Urothelium cell line (cell line): ENCODE results near the gene CACNA2D4.

Source experiments
- DNase-seq: peaks from one replicate; pipeline ENCODE4 v3.0.0; 2011; ENCODE audit warnings: low spot score, mixed read lengths
- FAIRE-seq: peaks from 2 replicates; lab custom pipeline; 2011; peaks lifted over from hg19 to GRCh38; lab: Jason Lieb, UNC

Gene CACNA2D4

DNA sequence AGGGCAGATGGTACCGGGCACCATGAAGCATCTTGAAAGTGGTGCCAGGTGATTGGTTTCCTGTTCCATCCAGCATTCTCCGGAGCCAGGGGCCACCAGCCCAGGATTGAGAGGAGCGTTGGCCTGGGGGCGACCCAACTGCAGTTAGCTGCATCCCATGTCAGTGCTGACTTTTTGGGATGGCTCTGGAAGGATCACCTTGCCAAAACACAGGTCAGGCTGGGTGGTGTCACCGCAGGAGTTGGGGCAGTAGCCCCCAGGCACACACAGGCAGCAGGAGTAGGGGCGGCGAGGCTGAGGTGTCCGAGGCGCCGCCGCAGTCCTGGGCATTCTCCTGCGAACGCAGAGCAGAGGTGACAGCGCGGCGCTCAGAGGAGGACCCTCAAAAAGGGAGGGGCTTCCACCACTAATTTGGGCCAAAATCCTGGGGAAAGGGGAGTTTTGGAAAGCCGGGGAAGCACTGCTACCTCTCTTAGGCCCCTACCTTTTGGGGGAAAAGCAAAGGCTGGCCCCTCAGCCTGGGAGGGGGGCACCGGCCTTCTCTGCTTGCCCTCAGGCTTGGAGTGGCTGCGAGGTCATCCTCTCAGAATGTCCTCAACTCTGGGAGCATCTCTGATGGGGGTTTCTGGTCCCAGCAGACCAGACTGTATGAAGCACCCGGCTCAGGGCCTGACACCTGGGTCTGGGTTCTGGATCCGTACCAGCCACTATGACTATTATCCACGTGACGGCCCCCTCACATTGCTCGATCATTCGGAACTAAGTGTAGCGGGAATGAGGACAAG, 124.8 kb downstream of the CACNA2D4 start:
- peak; percentile 73 for FAIRE-seq
- no peak for DNase-seq

DNA sequence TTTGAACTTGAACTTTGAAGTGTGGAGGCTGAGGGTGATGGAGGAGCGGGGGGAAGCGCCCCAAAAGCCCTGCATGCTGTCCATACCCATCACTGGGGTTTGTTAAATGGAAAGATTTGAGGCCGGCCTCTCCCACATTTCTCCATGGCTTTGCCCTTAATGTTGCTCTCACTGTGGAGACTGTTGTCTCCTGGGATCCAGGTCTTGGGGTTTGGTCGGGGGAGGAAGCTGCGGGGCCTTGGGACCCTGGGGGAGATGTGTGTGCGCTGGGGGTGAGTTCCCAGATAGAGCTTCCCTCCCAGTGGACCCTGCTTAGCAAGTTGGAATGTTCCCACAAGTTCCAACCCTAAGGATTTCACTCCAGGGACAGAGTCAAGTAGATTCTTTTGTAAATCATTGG, 126.0 kb downstream of the CACNA2D4 start:
- DNase-seq: no peak
- FAIRE-seq: no peak

DNA sequence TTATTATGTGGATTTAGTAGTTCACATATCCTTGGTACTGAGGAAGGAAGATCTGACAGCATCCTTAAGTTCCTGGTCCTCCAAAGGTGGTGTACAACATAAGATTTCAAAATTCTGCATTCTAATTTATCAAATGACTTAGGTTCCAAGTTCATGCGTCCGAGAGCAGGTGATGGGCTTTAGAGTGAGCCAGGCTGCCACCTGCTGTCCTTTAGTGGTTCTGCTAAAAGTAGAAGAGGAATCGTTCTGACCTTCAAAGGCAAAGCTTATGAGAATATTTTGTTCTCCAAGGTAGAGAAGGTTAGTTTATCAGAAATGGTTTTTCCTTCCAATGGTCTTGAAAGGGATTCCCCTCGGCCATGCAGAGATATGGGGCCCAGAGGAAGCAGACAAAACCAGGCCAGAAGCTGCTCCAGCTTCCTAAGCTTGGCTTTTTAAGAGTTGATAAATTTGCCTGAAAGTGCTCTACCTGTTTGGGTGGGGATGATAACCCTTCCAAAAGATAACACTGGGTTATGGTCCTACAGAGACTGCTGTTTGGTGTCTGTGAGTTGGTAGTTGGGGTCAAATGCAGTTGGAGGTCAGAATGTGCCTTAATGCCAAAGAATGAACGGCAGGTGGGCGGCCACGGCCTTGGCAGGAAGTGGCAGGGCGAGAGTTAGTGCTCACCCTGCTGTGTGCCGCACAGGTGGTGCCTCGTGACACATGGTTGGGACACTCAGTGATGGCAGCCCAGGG, 127.2 kb downstream of the CACNA2D4 start:
- FAIRE-seq (peak; percentile 62), DNase-seq (peak; percentile 73)

DNA sequence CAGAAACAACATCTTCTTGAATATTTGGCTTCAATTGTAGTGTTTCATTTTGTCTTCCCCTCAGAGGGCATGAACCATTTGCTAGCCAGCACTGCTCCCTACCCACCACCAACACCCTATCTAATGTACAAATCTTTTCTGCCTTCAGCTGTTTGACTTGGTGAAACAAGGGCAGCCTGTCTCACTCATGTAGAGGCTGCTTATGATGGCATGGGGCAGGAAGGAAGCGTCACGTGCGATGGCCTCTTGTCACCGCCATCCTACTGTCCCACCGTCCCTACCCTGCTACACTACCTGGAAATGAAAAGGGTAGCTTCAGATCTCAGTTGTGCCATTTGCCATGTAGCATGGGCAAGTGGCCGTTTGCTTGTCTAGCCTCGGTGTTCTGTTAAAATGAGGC, 128.0 kb downstream of the CACNA2D4 start:
- FAIRE-seq: peak; percentile 92

DNA sequence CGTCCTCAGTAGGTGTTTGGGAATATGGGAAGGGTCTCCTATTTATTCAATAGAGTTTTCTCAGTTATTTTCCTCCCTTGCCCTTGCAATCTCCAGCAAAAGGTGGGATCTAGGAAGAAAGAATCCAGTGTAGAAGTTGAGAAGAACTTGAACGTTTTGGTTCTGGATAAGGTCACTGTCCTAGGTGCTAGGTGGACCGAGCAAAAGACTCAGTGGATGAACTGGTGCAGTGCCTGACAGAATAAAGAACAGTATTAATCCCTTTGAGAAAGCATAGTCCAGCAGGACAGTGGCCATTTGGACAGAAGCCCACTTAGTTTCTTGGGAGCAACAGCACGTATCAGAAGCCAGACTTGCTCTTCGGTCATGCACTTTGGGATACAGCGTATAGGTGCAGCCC, 130.7 kb downstream of the CACNA2D4 start:
- no peak for DNase-seq
- FAIRE-seq: no peak

More for the DNA sequence above, 128.0 kb downstream of the CACNA2D4 start:
- DNase-seq: no peak

DNA sequence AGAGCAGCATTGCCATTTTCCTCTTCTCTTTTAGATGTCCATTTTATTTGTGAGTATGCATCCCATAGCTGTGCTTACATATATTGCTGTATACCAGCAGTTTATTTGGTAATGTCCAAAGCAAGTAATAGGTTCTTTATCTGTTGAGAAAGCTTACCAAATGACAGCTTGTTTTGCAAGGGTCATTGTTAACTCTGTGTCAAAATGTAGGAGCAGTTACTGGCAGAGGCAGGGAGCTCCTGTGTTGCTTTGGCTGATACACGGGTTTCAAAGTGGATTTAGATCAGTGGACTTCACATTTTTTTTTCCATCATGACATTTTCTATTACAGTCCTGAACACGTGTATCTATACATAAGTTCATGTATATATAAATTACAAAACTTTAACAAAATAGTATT, 136.2 kb downstream of the CACNA2D4 start:
- FAIRE-seq (no peak), DNase-seq (no peak)

DNA sequence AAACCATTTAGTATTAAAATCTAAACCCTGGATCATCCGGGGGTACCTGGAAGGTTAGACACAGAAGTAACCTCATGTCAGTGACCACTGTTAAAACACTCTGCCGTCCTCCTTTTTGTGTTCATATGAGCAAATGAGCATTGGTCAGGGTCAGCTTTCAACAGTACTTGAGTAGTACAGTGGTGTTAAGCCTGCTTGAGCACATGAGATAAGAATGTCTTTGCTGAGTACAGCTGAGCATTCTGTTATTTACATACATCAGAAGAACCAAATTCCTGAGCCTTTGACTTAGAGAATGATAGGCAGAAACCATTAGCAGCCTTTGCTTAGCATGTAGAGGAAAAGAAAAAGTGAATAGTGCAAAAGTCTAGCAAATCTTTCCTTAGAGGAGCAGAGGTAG, 136.7 kb downstream of the CACNA2D4 start:
- DNase-seq: no peak
- no peak for FAIRE-seq

DNA sequence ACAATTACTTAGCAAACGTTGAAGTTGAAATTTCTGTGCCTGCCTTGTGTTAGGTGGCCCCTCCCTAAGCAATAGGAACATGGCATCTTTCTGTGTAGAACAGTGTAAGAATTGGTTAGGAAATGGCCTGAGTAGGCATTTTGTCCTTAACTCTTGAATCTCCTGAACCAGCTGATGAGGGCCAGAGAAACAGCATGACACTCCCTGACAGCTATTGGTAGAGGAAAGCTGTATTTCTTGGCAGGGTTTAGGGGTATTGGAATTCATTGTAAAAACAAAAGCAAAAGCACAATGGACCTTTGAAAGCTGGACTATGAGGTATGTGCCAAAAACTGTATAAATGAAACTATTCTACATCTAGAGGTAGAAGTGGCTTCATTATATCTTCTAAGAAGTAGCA, 138.7 kb downstream of the CACNA2D4 start:
- no peak for FAIRE-seq
- no peak for DNase-seq

DNA sequence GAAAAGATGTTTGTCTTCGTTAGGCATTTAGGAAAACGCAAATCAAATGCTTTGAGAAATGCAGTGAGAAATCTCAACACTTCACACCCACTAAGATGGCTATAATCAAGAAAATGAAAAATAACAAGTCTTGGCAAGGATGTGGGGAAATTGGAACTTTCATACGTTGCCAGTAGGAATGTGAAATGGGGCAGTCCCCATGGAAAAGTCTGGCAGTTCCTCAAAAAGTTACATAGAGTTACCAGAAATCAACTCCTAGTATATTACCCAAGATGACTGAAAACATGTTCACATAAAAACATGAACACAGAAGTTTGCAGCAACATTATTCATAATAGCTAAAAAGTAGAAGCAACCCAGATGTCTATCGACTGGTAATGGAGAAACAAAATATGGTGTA, 139.5 kb downstream of the CACNA2D4 start:
- FAIRE-seq (no peak), DNase-seq (no peak)

DNA sequence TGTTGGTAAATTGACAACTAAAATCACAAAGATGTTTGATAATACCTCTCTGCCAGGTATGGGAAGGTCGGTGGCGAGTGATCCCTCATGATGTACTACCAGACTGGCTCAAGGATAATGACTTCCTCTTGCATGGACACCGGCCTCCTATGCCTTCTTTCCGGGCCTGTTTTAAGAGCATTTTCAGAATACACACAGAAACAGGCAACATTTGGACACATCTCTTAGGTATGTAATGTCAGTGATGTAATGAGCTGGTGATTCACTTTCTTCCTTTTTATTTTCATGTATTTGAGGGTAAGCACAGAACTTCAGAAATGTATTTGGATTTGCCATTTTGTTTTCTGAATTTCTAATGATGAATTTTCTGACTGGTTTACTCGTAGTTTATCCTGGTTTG, 140.7 kb downstream of the CACNA2D4 start:
- DNase-seq (peak; percentile 39), FAIRE-seq (no peak)

DNA sequence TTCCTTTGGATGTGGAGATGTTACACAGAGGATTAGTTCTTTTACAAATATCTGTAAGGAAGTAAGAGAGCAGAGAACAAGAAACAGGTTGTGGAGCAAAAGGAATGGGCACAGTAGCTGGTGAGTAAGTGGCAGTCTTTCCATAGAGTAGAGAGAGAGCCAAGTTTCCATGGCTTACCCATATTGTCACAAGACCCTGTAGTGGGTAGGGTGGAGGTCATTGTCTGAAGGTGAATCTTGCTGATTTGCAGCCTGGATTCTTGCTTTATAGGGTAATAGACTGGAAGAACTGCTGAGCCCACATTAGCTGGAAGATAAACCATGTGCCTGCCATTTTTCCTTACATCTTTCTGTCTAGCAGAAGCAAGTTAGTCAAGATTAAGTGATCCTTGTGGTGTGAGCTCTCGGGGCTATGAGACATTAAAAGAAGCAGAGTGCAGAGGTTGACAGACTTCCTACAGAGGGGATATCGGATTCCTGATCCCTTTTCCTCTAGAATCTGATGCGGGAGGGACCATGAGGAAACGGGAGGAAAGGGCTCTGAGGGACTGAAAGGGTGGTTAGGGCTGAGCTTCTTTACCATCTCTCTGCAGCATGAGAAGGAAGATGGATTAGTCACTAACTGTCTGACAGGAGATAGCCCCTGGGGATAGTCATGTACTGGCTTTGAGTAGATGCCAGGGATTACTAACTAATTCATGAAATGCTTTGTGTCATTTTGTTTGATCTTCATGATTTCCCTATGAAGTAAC, 142.1 kb downstream of the CACNA2D4 start:
- DNase-seq (peak; percentile 61), FAIRE-seq (peak; percentile 53)

DNA sequence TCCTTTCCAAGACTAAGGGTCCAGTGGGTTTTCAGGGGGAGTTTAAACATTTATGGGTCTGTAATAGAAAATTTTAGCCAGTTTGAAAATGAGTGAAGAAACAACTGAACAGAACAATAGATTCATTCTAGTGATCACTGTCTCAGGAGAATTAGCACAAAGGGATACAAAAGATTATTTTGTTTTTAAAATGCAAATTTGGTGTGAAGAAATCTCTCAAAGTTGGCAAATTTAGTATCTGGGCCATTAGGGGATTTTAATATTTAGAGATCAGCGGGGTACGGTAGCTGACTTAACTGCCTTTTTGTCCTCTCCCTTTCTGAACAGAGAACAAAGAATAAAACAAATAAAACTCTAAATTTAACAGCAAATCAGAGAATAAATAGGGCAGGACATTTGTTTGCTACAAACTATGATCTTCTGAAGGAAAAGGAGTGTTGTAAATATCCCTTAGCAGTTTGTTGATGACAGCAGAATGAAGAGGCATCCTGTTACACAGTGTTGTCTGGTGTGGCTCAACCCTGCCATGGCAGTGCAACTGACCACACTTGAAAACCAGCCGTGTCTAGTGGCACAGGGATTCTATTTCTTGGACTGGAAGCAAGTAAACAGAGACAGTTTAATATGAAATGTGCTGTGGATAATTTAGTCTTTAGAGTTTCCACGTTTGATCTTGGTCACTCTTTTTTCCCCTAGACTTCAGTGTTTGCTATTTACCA, 144.4 kb downstream of the CACNA2D4 start:
- DNase-seq (no peak), FAIRE-seq (peak; percentile 67)

DNA sequence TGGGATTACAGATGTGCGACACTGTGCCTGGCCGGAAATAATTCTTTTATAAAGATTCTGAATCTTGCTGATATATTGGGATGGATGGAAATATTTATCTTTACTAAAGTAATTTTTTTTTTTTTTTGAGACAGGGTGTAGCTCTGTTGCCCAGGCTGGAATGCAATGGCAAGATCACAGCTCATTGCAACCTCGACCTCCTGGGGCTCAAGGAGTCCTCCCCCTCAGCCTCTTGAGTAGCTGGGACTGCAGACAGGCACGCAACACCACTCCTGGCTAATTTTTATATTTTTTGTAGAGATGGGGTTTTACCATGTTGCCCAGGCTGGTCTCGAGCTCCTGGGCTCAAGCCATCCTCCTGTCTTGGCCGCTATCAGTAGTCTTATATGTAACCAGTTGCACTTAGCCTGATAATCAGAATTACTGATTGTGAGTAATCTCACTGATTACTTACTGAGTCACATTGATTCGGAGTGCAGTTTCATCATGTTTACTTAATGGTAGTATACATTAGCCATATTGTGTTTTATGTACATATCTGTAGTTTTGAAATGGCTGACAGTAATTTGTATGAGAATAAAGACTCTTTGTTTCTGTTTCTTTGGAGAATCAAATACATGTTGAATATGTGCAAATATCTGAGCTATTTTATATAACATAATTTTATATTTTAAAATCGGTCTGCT, 148.5 kb downstream of the CACNA2D4 start:
- DNase-seq (no peak), FAIRE-seq (no peak)

DNA sequence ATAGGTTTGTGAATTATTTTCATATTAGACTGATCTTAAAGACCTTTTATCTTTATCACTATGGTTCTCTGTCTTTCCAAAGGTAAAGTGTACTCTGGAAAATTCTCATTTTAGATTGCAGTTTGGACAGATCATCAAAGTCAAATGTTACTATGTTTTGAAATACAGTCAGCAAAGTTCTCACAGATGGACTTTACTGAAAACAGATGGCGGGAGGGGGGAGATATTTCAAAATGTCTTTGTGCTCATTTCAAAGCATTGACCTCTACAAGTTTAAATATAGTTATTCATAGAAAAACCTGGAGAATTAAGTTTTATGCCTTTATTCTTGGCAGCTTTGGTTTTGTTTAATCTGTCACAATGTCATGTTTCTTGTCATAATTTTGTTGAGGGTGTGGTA, 149.8 kb downstream of the CACNA2D4 start:
- DNase-seq (no peak), FAIRE-seq (no peak)

DNA sequence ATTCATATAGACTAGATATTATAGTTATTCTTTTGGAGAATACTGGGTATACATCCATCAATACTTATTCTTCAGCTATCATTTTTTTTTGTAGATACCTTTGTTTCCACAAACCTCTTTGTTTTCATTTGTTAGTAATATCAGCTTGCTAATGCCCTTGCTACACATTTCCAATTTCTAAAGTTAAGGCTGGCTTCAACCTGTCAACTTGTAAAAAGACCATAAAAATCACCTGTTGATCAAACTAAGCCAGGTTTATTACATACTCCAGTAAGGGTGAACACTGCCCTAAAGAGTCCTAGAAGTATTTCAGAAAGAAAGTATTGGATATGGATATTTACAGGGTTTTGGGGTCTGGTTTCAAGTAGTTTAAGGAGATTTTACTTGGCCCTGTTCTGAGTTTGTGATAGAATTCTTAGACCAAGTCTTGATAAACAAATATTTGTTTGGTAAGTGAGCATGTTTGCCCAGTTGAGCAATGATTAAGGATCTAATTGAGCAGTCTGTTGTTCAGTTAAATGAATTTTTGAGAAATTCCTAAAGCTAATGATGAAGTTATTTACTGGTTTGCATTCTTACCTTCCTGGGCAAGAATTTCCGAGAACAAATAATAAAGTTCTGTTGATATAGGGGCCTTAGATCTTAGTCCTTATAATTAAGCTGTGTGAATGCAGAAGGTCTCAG, 150.9 kb downstream of the CACNA2D4 start:
- DNase-seq (no peak), FAIRE-seq (no peak)

DNA sequence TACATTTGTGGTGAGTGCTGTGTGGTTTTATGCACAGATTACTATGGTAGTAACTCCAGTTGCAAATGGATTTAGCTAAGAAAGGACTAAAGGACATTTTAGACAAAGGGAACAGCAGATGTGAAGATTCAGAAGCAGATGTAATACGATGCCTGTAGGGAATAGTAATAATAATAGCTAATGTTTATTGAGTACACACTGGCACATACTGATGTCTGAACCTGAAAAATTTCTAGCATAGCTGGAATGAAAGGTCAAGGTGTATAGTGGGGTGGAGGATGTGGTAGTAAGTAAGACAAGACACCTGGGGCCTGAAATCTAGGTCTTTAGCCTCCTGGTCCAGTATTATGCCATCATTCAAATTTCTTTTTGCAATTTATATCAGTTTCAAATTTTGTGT, 152.3 kb downstream of the CACNA2D4 start:
- no peak for DNase-seq
- FAIRE-seq: no peak

DNA sequence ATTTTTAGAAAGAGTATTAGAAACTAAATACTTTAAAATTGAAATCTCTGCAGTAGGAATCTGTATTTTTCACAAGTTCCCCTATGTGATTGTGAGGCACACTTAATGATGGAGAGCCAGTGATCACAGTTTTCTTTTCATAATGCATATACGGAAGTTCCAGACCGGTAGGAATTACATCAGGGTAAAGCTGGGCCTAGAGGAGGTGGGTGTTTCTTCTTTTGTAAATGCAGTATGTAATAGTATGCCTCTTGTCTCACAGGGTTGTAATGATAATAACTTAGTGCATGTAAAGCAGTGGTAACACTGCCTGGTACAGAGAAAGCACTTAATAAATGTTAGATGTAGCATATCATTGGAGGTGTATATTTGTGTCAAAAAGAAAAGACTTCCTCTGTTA, 155.3 kb downstream of the CACNA2D4 start:
- FAIRE-seq (no peak), DNase-seq (no peak)

DNA sequence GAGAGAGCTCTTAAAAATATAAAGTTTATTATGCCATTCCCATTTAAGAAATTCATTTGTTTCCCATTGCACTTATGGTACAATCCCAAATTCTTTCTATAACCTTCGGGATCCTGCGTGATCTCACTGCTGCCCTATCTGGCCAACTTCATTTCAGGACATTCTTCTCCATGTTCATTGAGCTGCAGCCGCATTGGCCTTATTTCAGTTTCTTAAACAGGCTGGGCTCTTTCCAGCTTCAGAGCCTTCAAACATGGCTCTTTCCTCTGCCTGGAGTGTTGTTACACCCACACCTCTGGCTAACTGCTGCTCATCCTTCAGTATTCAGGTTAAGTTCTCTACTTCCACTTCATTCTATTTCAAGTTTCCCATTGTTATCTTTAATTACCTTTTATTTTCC, 156.6 kb downstream of the CACNA2D4 start:
- FAIRE-seq (no peak), DNase-seq (no peak)

DNA sequence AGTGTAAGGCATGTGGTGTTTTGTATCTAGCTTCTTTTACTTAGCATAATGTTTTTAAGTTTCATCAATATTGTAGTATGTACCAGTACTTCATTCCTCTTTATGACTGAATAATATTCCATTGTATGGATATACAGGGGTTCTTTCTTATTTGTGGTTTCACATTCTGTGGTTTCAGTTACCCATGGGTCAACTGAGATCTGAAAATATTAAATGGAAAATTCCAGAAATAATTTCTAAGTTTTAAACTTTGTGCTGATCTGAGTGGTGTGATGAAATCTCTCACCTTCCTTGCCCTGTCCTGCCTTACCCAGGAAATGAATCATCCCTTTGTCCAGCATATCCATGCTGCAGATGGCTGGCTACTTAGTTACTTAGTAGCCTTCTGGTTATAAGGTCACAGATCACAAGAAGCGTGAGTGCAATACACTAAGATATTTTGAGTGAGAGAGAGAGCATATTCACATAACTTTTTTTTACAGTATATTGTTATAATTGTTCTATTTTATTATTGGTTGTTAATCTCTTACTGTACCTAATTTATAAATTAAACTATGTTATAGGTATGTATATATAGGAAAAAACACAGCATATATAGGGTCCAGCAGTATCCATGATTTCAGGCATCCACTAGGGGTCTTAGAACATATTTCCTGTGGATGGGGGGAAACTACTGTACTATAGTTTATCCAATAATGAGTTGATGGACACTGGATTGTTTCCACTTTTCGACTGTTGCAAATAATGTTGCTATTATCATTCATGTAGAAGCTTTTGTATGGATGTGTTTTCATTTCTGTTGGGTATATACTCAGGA, 157.7 kb downstream of the CACNA2D4 start:
- FAIRE-seq (no peak), DNase-seq (peak; percentile 32)
